ENCODE data around the gene PPFIBP2.

Gene PPFIBP2

GRCh38 chr11:7489376-7489775, 24.4 kb upstream of the PPFIBP2 start:
- DNase-seq (ENCODE audit: low spot score in 2 of 2) (no peak), ATAC-seq (ENCODE audit: low read depth) (no peak)
- Mint-ChIP-seq H3K4me1 (peaks cover 16% of the 10 kb centered on the region), H3K36me3 (peaks cover 17% of the 10 kb centered on the region), H3K27me3 (no peaks in the 10 kb centered on the region), H3K27ac (no peak overlapping the region), H3K9me3 (no peaks in the 10 kb centered on the region), H3K4me3 (no peak overlapping the region)

- Mint-ChIP-seq H3K27ac (no peak overlapping the region), H3K27me3 (no peaks in the 10 kb centered on the region), H3K4me1 (peaks cover 22% of the 10 kb centered on the region), H3K4me3 (no peak overlapping the region), H3K9me3 (no peaks in the 10 kb centered on the region), H3K36me3 (peaks cover 17% of the 10 kb centered on the region)
- DNase-seq (ENCODE audit: low spot score in 2 of 2) (no peak), ATAC-seq (ENCODE audit: low read depth) (no peak)
These were observed 23.7 kb upstream of the PPFIBP2 start for GRCh38 chr11:7490054-7490453.

- no peak overlapping the region for H3K27ac Mint-ChIP-seq
- no peaks in the 10 kb centered on the region for H3K27me3 Mint-ChIP-seq
- ATAC-seq (ENCODE audit: low read depth) = no peak
- H3K4me3 Mint-ChIP-seq = no peak overlapping the region
- no peak for DNase-seq (ENCODE audit: low spot score in 2 of 2)
- H3K9me3 Mint-ChIP-seq = no peaks in the 10 kb centered on the region
- peaks cover 26% of the 10 kb centered on the region for H3K4me1 Mint-ChIP-seq
- H3K36me3 Mint-ChIP-seq = peaks cover 17% of the 10 kb centered on the region
These were observed 23.3 kb upstream of the PPFIBP2 start for GRCh38 chr11:7490535-7490934.

GRCh38 chr11:7492253-7492652, 21.5 kb upstream of the PPFIBP2 start:
- peaks cover 36% of the 10 kb centered on the region for H3K4me1 Mint-ChIP-seq
- H3K9me3 Mint-ChIP-seq = no peaks in the 10 kb centered on the region
- no peaks in the 10 kb centered on the region for H3K27me3 Mint-ChIP-seq

GRCh38 chr11:7493670-7494069, 20.1 kb upstream of the PPFIBP2 start:
- Mint-ChIP-seq H3K27ac (no peak overlapping the region), H3K9me3 (no peaks in the 10 kb centered on the region), H3K4me3 (no peak overlapping the region), H3K36me3 (peaks cover 8% of the 10 kb centered on the region), H3K27me3 (no peaks in the 10 kb centered on the region), H3K4me1 (peaks cover 45% of the 10 kb centered on the region)
- ATAC-seq (ENCODE audit: low read depth) (no peak), DNase-seq (ENCODE audit: low spot score in 2 of 2) (no peak)

More at GRCh38 chr11:7492253-7492652, 21.5 kb upstream of the PPFIBP2 start:
- DNase-seq (ENCODE audit: low spot score in 2 of 2) (no peak), ATAC-seq (ENCODE audit: low read depth) (no peak)
- no peak overlapping the region for H3K27ac Mint-ChIP-seq
- no peak overlapping the region for H3K4me3 Mint-ChIP-seq
- peaks cover 13% of the 10 kb centered on the region for H3K36me3 Mint-ChIP-seq

- no peaks in the 10 kb centered on the region for H3K9me3 Mint-ChIP-seq
- ATAC-seq (ENCODE audit: low read depth) (no peak), DNase-seq (ENCODE audit: low spot score in 2 of 2) (no peak)
- H3K4me3 Mint-ChIP-seq = no peak overlapping the region
- H3K27me3 Mint-ChIP-seq = no peaks in the 10 kb centered on the region
- H3K4me1 Mint-ChIP-seq = peaks cover 46% of the 10 kb centered on the region
- peak overlapping the region; percentile 46 for H3K27ac Mint-ChIP-seq
- peaks cover 6% of the 10 kb centered on the region for H3K36me3 Mint-ChIP-seq
These were observed 19.6 kb upstream of the PPFIBP2 start for GRCh38 chr11:7494086-7494745.

- ATAC-seq (ENCODE audit: low read depth) (peak; percentile 82), DNase-seq (ENCODE audit: low spot score in 2 of 2) (peak; percentile 42 to 49)
- H3K27me3 Mint-ChIP-seq = no peaks in the 10 kb centered on the region
- H3K9me3 Mint-ChIP-seq = no peaks in the 10 kb centered on the region
- peaks cover 45% of the 10 kb centered on the region for H3K4me1 Mint-ChIP-seq
- H3K4me3 Mint-ChIP-seq = peak overlapping the region; percentile 60
- peak overlapping the region; percentile 93 for H3K27ac Mint-ChIP-seq
- no peaks in the 10 kb centered on the region for H3K36me3 Mint-ChIP-seq
These were observed 17.8 kb upstream of the PPFIBP2 start for GRCh38 chr11:7495882-7496551.

- no peaks in the 10 kb centered on the region for H3K36me3 Mint-ChIP-seq
- peak overlapping the region; percentile 41 for H3K4me3 Mint-ChIP-seq
- no peak for DNase-seq (ENCODE audit: low spot score in 2 of 2)
- H3K4me1 Mint-ChIP-seq = peaks cover 40% of the 10 kb centered on the region
- H3K27ac Mint-ChIP-seq = peak overlapping the region; percentile 88
- H3K27me3 Mint-ChIP-seq = no peaks in the 10 kb centered on the region
- ATAC-seq (ENCODE audit: low read depth) = peak; percentile 16
- no peaks in the 10 kb centered on the region for H3K9me3 Mint-ChIP-seq
These were observed 15.6 kb upstream of the PPFIBP2 start for GRCh38 chr11:7498193-7498592.

- Mint-ChIP-seq H3K9me3 (no peaks in the 10 kb centered on the region), H3K27me3 (no peaks in the 10 kb centered on the region), H3K36me3 (no peaks in the 10 kb centered on the region), H3K4me1 (peaks cover 35% of the 10 kb centered on the region), H3K27ac (peak overlapping the region; percentile 88), H3K4me3 (no peak overlapping the region)
- ATAC-seq (ENCODE audit: low read depth) (no peak), DNase-seq (ENCODE audit: low spot score in 2 of 2) (no peak)
These were observed 14.7 kb upstream of the PPFIBP2 start for GRCh38 chr11:7499081-7499480.

- ATAC-seq (ENCODE audit: low read depth) = no peak
- Mint-ChIP-seq H3K27ac (no peak overlapping the region), H3K4me1 (peaks cover 25% of the 10 kb centered on the region), H3K4me3 (no peak overlapping the region), H3K27me3 (no peaks in the 10 kb centered on the region), H3K9me3 (no peaks in the 10 kb centered on the region), H3K36me3 (no peaks in the 10 kb centered on the region)
- DNase-seq (ENCODE audit: low spot score in 2 of 2) = no peak
These were observed 13.5 kb upstream of the PPFIBP2 start for GRCh38 chr11:7500251-7500650.

GRCh38 chr11:7501251-7501650, 12.5 kb upstream of the PPFIBP2 start:
- no peaks in the 10 kb centered on the region for H3K9me3 Mint-ChIP-seq
- DNase-seq (ENCODE audit: low spot score in 2 of 2) = no peak
- ATAC-seq (ENCODE audit: low read depth) = no peak
- no peak overlapping the region for H3K4me3 Mint-ChIP-seq
- no peaks in the 10 kb centered on the region for H3K36me3 Mint-ChIP-seq
- no peak overlapping the region for H3K27ac Mint-ChIP-seq
- H3K27me3 Mint-ChIP-seq = no peaks in the 10 kb centered on the region
- H3K4me1 Mint-ChIP-seq = peaks cover 21% of the 10 kb centered on the region

GRCh38 chr11:7501894-7502293, 11.9 kb upstream of the PPFIBP2 start:
- no peak overlapping the region for H3K27ac Mint-ChIP-seq
- DNase-seq (ENCODE audit: low spot score in 2 of 2) (no peak), ATAC-seq (ENCODE audit: low read depth) (no peak)
- H3K36me3 Mint-ChIP-seq = peaks cover 4% of the 10 kb centered on the region
- peaks cover 25% of the 10 kb centered on the region for H3K4me1 Mint-ChIP-seq
- no peak overlapping the region for H3K4me3 Mint-ChIP-seq
- no peaks in the 10 kb centered on the region for H3K27me3 Mint-ChIP-seq
- no peaks in the 10 kb centered on the region for H3K9me3 Mint-ChIP-seq

- H3K36me3 Mint-ChIP-seq = peaks cover 5% of the 10 kb centered on the region
- no peaks in the 10 kb centered on the region for H3K27me3 Mint-ChIP-seq
- H3K9me3 Mint-ChIP-seq = no peaks in the 10 kb centered on the region
- H3K4me1 Mint-ChIP-seq = peaks cover 24% of the 10 kb centered on the region
- ATAC-seq (ENCODE audit: low read depth) (no peak), DNase-seq (ENCODE audit: low spot score in 2 of 2) (no peak)
- peak overlapping the region; percentile 60 for H3K27ac Mint-ChIP-seq
- no peak overlapping the region for H3K4me3 Mint-ChIP-seq
These were observed 7.6 kb upstream of the PPFIBP2 start for GRCh38 chr11:7506243-7506642.

- ATAC-seq (ENCODE audit: low read depth) (no peak), DNase-seq (ENCODE audit: low spot score in 2 of 2) (no peak)
- peaks cover 37% of the 10 kb centered on the region for H3K4me1 Mint-ChIP-seq
These were observed 5.7 kb upstream of the PPFIBP2 start for GRCh38 chr11:7508087-7508486.

GRCh38 chr11:7509966-7510365, 3.8 kb upstream of the PPFIBP2 start:
- Mint-ChIP-seq H3K36me3 (peaks cover 5% of the 10 kb centered on the region), H3K9me3 (no peaks in the 10 kb centered on the region), H3K27me3 (no peaks in the 10 kb centered on the region), H3K4me1 (peaks cover 39% of the 10 kb centered on the region), H3K4me3 (no peak overlapping the region), H3K27ac (peak overlapping the region; percentile 31)
- DNase-seq (ENCODE audit: low spot score in 2 of 2) = no peak
- ATAC-seq (ENCODE audit: low read depth) = no peak

More at GRCh38 chr11:7508087-7508486, 5.7 kb upstream of the PPFIBP2 start:
- no peaks in the 10 kb centered on the region for H3K9me3 Mint-ChIP-seq
- no peak overlapping the region for H3K4me3 Mint-ChIP-seq
- no peaks in the 10 kb centered on the region for H3K27me3 Mint-ChIP-seq
- no peak overlapping the region for H3K27ac Mint-ChIP-seq
- H3K36me3 Mint-ChIP-seq = peaks cover 5% of the 10 kb centered on the region
